PC-3 (cell line): ENCODE results near the gene RNF126. TPM values are rescaled to one million over a fixed set of nuclear protein-coding genes. Genes with fewer than 3 reads are reported as not detected.

ENCODE experiments used
- ATAC-seq: fragments of 200-7000 bp; cut with Tn5 transposase; 2 replicates; pipeline ENCODE4 v1.9.1; 2020; ENCODE audit warnings: mild to moderate bottlenecking, moderate library complexity
- BruUV-seq: library from RNA; stranded (reverse); fragments of 400-500 nt; replicated peaks from 2 replicates; lab custom pipeline; 2021; lab: Mats Ljungman, UMichigan
- CTCF ChIA-PET: fragments of 300-600 bp; sonication (Branson Sonifier 250); formaldehyde crosslinking; loops from one replicate; lab custom pipeline; 2022; ENCODE audit warnings: antibody characterized with exemption; lab: Charles Lee
- POLR2A ChIA-PET: fragments of 300-600 bp; sonication (Branson Sonifier 250); formaldehyde crosslinking; loops from one replicate; lab custom pipeline; 2022; ENCODE audit warnings: antibody characterized with exemption; ENCODE audit not compliant: unreplicated experiment; lab: Charles Lee
- DNase-seq: peaks from one replicate; pipeline ENCODE4 v3.0.0-alpha.2; 2015
- H2AFZ ChIP-seq: fragments of 300-600 bp; sonication (generic); 2 replicates; pipeline ENCODE4 v1.6.0; 2016; ENCODE audit warnings: antibody characterized with exemption, low read length
- H3F3A ChIP-seq: fragments of 300-600 bp; sonication (generic); one replicate; pipeline ENCODE4 v1.6.0; 2017; ENCODE audit warnings: antibody characterized with exemption, low read length, control low read depth, mild to moderate bottlenecking; ENCODE audit not compliant: unreplicated experiment
- H3K27ac ChIP-seq: fragments of 300-600 bp; sonication (generic); 2 replicates; pipeline ENCODE4 v1.5.1; 2016; ENCODE audit warnings: mild to moderate bottlenecking, low read length
- H3K27me3 ChIP-seq: fragments of 300-600 bp; sonication (generic); 2 replicates; pipeline ENCODE4 v1.6.1; 2016; ENCODE audit warnings: low read length, mixed read lengths
- H3K36me3 ChIP-seq: fragments of 300-600 bp; sonication (generic); 2 replicates; pipeline ENCODE4 v1.6.1; 2016; ENCODE audit warnings: low read depth, mixed run types, low read length, mixed read lengths
- H3K4me1 ChIP-seq: fragments of 300-600 bp; sonication (generic); 2 replicates; pipeline ENCODE4 v1.5.1; 2016; ENCODE audit warnings: low read length; ENCODE audit not compliant: insufficient read depth
- H3K4me2 ChIP-seq: fragments of 300-600 bp; sonication (generic); 2 replicates; pipeline ENCODE4 v1.6.0; 2016; ENCODE audit warnings: low read length
- H3K4me3 ChIP-seq: fragments of 300-600 bp; sonication (generic); 2 replicates; pipeline ENCODE4 v1.5.1; 2016; ENCODE audit warnings: mild to moderate bottlenecking, low read length, mixed read lengths
- H3K79me2 ChIP-seq: fragments of 300-600 bp; sonication (generic); 2 replicates; pipeline ENCODE4 v1.6.1; 2017; ENCODE audit warnings: low read length, mixed read lengths
- H3K9ac ChIP-seq: fragments of 300-600 bp; sonication (generic); 2 replicates; pipeline ENCODE4 v1.6.0; 2016; ENCODE audit warnings: mild to moderate bottlenecking, low read length
- H3K9me2 ChIP-seq: fragments of 300-600 bp; sonication (generic); replicated peaks from 2 replicates; pipeline ENCODE4 v1.6.1; 2016; ENCODE audit warnings: mixed run types, low read length, mixed read lengths
- H3K9me3 ChIP-seq: fragments of 300-600 bp; sonication (generic); 2 replicates; pipeline ENCODE4 v1.6.1; 2016; ENCODE audit warnings: low read length, mixed read lengths
- H4K20me1 ChIP-seq: fragments of 300-600 bp; sonication (generic); 2 replicates; pipeline ENCODE4 v1.6.1; 2016; ENCODE audit warnings: low read length, mixed read lengths
- EZH2 ChIP-seq: fragments of 300-600 bp; sonication (generic); IDR thresholded peaks from one replicate; pipeline ENCODE4 v1.6.1; 2017; ENCODE audit warnings: antibody characterized with exemption, mild to moderate bottlenecking, low read length; ENCODE audit not compliant: unreplicated experiment
- EZH2phosphoT487 ChIP-seq: fragments of 300-600 bp; sonication (generic); IDR thresholded peaks from 2 replicates; pipeline ENCODE4 v1.6.1; 2018; ENCODE audit warnings: mild to moderate bottlenecking, antibody characterized with exemption, low read length, borderline replicate concordance
- intact Hi-C: fragments of 100-400 bp; cut with micrococcal nuclease; formaldehyde crosslinking; loops from 2 replicates; pipeline ENCODE4 v1.9.0; 2023
- total RNA-seq: library from RNA; depleted of rRNA; stranded (reverse); fragments of >200 nt; gene quantifications from 2 replicates; pipeline ENCODE4 v1.2.3, GENCODE V29; 2014
- TF ChIP-seq, protein P1 (sequence below): fragments of 300-600 bp; sonication (generic); conservative IDR thresholded peaks from 2 replicates; pipeline ENCODE4 v1.5.1; 2017; ENCODE audit warnings: antibody characterized with exemption, low read depth, mild to moderate bottlenecking, low read length

The RNF126 gene
- total RNA-seq, 1 experiment from 2014 or later: 86.4 TPM

DNA sequence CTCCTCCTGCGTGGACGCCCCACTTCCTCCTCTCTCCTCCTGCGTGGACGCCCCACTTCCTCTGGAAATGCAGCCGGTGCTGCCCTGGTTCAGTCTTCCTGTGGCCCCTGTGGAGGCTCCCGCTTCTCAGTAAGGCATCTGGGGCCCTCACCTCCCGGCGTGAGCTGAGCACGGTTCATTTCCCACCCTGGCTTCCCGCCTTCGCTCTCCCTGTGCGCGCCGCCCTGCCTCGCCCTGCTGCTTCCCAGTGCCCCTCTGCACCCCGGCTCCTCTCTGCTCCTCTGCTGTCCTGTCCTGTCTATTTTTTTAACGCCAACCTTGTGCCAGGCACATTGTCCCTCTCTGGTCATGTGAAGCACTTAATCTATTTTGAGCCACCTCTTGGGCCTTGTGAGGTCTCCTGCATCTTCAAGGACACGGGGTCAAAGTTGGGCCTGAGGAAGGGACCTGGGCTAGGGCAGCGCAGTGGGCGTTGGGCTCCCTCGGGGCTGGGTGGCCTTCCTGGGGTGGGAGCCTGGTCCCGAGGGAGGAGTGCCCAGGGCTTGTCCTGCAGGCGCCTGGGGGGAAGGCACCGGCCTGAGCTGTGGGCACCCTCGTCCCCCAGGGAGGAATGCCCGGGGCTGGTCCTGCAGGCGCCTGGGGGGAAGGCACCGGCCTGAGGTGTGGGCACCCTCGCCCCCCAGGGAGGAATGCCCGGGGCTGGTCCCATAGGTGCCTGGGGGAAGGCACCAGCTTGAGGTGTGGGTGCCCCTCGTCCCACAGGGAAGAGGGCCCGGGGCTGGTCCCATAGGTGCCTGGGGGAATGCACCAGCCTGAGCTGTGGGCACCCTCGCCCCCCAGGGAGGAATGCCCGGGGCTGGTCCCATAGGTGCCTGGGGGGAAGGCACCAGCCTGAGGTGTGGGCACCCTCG is 60.4 kb downstream of the RNF126 start:
- no TSS peak for BruUV-seq
- CTCF ChIA-PET: interaction anchor here (0.6 kb wide), 1 partner anchor 71 kb away, joined by 3 read pairs; the partner anchor contains the start of gene CDC34

DNA sequence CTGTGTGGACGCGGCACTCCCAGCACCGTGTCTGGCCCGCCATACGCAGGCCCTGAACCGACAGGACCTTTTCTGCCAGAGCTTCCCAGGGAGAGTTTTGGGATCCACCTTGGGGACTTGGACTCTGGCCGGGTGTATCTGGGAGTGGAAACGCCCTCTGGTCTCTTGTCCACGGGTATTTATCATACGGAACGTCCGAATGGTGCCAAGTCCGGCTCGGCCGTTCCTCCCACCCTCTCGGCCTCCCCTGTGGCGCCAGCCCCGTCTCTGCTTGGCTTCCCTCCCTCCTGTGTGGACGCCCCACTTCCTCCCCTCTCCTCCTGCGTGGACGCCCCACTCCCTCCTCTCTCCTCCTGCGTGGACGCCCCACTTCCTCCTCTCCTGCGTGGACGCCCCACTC is 61.2 kb downstream of the RNF126 start:
- ATAC-seq (no peak), DNase-seq (no peak)
- no TSS peak for BruUV-seq
- no peaks in the 10 kb centered on the region for H3K9me3 ChIP-seq
- no peaks in the 10 kb centered on the region for H3K36me3 ChIP-seq
- CTCF ChIA-PET: no interaction called here
- no peak overlapping the region for H2AFZ ChIP-seq
- intact Hi-C loops: no loop called here
- no peaks in the 10 kb centered on the region for H3K4me1 ChIP-seq
- no peak overlapping the region for H3K9ac ChIP-seq
- H3K79me2 ChIP-seq: no peaks in the 10 kb centered on the region
- no peaks in the 10 kb centered on the region for H3K9me2 ChIP-seq
- no peaks in the 10 kb centered on the region for H3F3A ChIP-seq
- no peak overlapping the region for H3K27ac ChIP-seq
- POLR2A ChIA-PET: no interaction called here
- no peaks in the 10 kb centered on the region for H4K20me1 ChIP-seq
- H3K4me2 ChIP-seq: no peak overlapping the region
- TF ChIP-seq, protein P1, sequence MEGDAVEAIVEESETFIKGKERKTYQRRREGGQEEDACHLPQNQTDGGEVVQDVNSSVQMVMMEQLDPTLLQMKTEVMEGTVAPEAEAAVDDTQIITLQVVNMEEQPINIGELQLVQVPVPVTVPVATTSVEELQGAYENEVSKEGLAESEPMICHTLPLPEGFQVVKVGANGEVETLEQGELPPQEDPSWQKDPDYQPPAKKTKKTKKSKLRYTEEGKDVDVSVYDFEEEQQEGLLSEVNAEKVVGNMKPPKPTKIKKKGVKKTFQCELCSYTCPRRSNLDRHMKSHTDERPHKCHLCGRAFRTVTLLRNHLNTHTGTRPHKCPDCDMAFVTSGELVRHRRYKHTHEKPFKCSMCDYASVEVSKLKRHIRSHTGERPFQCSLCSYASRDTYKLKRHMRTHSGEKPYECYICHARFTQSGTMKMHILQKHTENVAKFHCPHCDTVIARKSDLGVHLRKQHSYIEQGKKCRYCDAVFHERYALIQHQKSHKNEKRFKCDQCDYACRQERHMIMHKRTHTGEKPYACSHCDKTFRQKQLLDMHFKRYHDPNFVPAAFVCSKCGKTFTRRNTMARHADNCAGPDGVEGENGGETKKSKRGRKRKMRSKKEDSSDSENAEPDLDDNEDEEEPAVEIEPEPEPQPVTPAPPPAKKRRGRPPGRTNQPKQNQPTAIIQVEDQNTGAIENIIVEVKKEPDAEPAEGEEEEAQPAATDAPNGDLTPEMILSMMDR: no peak
- TF ChIP-seq EZH2phosphoT487 (no peak), EZH2 (no peak)
- H3K27me3 ChIP-seq: no peaks in the 10 kb centered on the region
- H3K4me3 ChIP-seq: no peak overlapping the region

More for the DNA sequence above, 60.4 kb downstream of the RNF126 start:
- H3K79me2 ChIP-seq: no peaks in the 10 kb centered on the region
- no peaks in the 10 kb centered on the region for H3K9me2 ChIP-seq
- H3K4me2 ChIP-seq: no peak overlapping the region
- H3K27me3 ChIP-seq: no peaks in the 10 kb centered on the region
- TF ChIP-seq EZH2phosphoT487 (no peak), EZH2 (no peak)
- TF ChIP-seq, protein P1: no peak
- intact Hi-C loops: no loop called here
- H3K4me1 ChIP-seq: no peaks in the 10 kb centered on the region
- no peaks in the 10 kb centered on the region for H3F3A ChIP-seq
- POLR2A ChIA-PET: no interaction called here
- no peak overlapping the region for H2AFZ ChIP-seq
- no peaks in the 10 kb centered on the region for H3K36me3 ChIP-seq
- no peak overlapping the region for H3K4me3 ChIP-seq
- H4K20me1 ChIP-seq: no peaks in the 10 kb centered on the region
- ATAC-seq (no peak), DNase-seq (no peak)
- H3K27ac ChIP-seq: no peak overlapping the region
- no peaks in the 10 kb centered on the region for H3K9me3 ChIP-seq
- no peak overlapping the region for H3K9ac ChIP-seq

DNA sequence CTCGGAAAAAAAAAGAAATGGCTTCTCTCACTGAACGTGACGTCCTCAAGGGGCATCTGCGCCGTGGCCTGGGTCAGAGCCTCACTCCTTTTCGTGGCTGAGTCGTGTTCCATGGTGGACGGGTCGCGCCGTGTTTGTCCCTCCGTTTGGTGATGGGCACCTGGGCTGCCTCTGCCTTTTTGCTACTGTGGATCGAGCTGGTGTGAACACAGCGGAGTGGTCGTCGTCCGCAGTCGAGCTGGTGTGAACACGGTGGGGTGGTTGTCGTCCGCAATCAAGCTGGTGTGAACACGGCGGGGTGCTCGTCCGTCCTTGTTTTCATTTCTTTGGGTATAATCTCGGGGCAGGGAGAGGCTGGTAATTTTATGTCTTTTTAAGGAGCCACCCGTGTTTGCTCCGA is 61.7 kb downstream of the RNF126 start:
- Histone ChIP-seq H3K9ac (no peak overlapping the region), H3K27ac (no peak overlapping the region), H3K4me2 (no peak overlapping the region), H3K9me3 (no peaks in the 10 kb centered on the region), H3K4me1 (no peaks in the 10 kb centered on the region), H3K9me2 (no peaks in the 10 kb centered on the region), H3K79me2 (no peaks in the 10 kb centered on the region), H3F3A (no peaks in the 10 kb centered on the region), H3K4me3 (no peak overlapping the region), H4K20me1 (no peaks in the 10 kb centered on the region), H3K27me3 (no peaks in the 10 kb centered on the region), H3K36me3 (no peaks in the 10 kb centered on the region), H2AFZ (no peak overlapping the region)
- no peak for TF ChIP-seq EZH2
- no peak for TF ChIP-seq EZH2phosphoT487
- TF ChIP-seq, protein P1: no peak
- no peak for ATAC-seq
- CTCF ChIA-PET: no interaction called here
- POLR2A ChIA-PET: no interaction called here
- intact Hi-C loops: no loop called here
- no TSS peak for BruUV-seq
- DNase-seq: no peak
